Glomerular endothelial cell (primary cell): ENCODE results near the gene TMEM263. TPM values are rescaled to one million over a fixed set of nuclear protein-coding genes. Genes with fewer than 3 reads are reported as not detected.

Source experiments
- DNase-seq: peaks from one replicate; pipeline ENCODE4 v3.0.0-alpha.2; 2011; ENCODE audit warnings: low read depth, low spot score; ENCODE audit errors: extremely low read depth
- total RNA-seq: library from RNA; depleted of rRNA; stranded (reverse); fragments of >200 nt; gene quantifications from 2 replicates; pipeline ENCODE4 v1.2.3, GENCODE V29; 2015

TMEM263 gene
- total RNA-seq, 1 donor from 2014 or later: 62.3 TPM

- DNase-seq: no peak
Observed at GRCh38 chr12:106947461-106947860, 8.2 kb upstream of the TMEM263 start.

GRCh38 chr12:106950591-106950990 is 5.1 kb upstream of the TMEM263 start:
- DNase-seq: no peak

DNA sequence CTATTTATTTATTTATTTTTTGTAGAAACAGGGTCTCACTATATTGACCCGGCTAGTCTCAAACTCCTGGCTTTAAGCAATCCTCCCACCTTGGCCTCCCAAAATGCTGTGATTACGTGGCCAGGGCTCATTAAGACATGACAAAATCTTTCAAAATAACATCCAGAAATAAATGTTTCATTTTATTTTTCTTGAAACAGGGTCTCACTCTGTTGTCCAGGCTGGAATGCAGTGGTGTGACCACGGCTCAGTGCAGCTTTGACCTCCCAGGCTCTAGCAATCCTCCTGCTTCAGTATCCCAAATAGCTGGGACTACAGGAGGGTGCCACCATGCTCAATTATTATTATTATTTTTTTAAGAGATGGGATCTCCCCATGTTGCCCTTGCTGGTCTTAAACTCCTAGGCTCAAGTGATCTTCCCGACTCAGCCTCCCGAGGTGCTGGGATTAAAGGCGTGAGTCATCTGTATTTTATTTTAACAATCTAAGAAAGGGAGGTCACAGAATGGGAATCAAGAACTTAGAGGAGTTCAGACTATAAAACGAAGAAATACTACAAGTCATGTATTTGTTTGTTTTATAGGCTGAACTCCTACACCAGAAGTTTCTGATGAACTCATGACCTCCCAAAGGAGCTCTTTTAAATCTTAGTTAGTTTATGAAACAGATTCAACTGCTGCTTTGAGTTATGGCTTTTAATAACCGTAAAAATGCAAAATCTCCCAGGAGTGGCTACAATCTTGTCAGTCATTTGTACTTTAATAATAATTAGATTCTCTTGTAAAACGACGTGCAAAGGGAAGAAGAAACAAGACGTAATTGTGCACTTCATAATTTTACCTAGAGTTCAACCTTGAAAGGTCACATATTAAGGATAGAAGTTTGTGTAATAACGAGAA is 2.1 kb upstream of the TMEM263 start:
- DNase-seq: no peak

- DNase-seq: no peak
Observed at GRCh38 chr12:106954462-106955376, 988 bp upstream of the TMEM263 start.

DNA sequence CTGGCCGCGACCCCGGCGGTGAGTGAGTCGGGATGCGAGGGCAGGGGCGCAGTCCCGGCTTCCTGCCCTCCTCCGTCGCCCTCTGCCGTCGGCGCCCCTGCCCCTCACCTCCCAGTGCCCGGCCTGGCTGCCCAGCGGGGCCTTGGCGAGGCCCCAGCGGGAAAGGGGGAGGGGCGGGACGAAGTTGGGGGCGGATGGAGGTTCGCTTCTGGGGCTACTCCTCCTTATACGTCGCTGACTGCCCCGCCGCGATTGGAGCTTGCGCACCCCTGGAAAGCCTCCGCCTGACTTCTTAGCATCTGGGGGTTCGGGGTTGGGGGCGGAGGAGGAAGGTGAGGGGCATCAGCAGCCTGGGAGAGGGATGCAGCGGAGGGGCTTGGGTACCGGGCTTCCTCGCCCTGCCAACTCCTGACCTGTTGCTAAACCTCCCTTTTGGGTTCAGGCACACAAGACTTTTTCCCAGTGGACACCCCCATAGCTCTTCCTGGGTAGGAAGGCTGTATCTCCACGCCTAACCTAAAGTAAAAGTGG is 406 bp downstream of the TMEM263 start:
- DNase-seq: no peak

GRCh38 chr12:106957583-106957982 is 1.9 kb downstream of the TMEM263 start:
- DNase-seq: no peak

GRCh38 chr12:106960443-106960842 is 4.7 kb downstream of the TMEM263 start:
- no peak for DNase-seq

- no peak for DNase-seq
Observed at GRCh38 chr12:106962286-106962685, 6.6 kb downstream of the TMEM263 start.

DNA sequence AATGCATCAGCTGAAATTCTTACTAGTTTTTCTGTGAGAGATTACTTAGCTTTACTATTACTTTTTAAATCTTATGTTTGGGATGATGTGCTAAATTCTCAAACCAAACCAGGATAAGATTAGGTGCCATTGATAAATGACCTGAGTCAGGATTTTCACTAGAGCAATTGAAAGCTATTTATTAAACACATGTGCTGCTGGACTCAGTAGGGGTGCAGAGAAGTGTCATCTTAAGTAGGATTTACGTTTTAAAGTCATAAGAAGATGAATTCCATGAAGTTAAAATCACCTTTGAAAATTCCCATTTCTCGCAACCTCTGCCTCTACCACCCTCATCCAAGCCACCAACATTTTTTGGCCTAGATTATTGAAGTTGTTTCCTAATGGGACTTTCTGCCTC is 8.8 kb downstream of the TMEM263 start:
- DNase-seq: no peak

GRCh38 chr12:106971065-106971464 is 15.4 kb downstream of the TMEM263 start:
- DNase-seq: no peak

GRCh38 chr12:106973545-106973944 is 17.8 kb downstream of the TMEM263 start:
- DNase-seq: no peak

- DNase-seq: no peak
Observed at GRCh38 chr12:106974511-106974910, 18.8 kb downstream of the TMEM263 start.

DNA sequence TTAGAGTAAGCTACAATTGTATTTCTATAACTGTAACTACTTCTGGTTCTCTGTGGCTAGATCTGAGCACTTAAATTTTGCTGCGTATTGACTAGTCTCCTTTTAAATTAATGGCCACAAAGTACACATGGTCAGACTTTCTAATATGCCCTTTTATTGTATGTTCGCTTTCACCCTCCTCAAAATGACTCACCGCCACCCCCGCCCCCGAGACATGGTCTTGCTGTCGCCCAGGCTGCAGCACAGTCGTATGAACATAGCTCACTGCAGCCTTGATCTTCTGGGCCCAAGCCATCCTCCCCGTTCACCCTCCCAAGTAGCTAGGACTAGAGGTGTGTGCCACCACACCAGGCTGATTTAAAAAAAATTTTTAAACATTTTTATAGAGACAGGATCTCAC is 19.4 kb downstream of the TMEM263 start:
- DNase-seq: no peak

GRCh38 chr12:106975993-106976658 is 20.4 kb downstream of the TMEM263 start:
- no peak for DNase-seq

DNA sequence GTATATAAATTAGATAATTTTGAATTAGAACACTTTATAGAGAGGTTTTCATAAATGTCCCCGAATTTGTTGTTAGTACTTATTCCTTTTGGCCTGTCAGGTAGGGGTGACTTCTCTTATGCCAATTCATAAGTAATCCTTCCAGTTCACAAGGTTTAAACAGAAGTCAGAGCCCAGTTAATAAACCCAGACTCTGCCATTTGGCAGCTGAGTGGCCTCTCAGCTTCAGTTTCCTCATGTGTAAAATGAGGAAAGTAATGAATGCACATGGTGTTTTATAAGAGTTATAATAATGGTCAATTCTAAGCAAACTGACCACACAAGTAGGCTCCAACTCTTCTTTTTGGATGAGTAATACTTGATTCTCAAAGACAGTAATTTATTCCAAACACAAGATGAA is 21.0 kb downstream of the TMEM263 start:
- DNase-seq: no peak

DNA sequence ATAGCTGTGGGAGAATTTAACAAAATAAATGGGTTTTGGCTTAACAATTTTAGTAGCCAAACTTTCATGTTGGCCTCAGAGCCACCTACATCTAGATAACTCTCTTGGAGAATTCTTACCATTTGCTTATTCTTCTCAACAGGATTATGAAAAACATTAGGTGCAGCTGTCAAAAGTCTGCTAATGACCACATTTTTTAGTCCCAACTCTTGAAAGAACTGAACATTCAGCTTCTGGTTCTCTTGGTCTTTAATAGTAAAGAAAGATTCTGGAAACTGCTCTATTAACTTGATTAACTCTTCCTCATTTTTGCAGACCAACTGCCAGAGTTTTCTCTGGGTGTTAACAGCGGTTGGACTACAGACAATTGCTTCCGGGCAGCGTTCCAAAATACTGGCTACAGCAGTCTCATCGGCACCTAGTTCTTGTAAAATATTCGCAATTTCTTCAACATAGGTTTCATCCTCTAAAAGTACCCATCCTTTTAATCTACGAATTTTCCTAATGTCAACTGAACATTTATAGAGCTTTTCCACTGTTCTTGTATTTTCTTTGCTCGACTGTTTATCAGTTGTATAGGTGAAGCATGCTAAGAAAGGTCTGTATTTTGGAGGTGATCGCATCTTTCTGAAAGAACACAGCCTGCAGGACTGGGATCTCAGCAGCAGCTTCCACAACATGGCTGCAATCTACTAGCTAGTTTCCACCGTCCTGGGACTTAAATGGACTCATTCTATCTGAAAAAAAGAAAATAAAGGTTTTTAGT is 22.5 kb downstream of the TMEM263 start:
- DNase-seq: no peak

- DNase-seq: no peak
Observed at GRCh38 chr12:106980944-106981343, 25.2 kb downstream of the TMEM263 start.

DNA sequence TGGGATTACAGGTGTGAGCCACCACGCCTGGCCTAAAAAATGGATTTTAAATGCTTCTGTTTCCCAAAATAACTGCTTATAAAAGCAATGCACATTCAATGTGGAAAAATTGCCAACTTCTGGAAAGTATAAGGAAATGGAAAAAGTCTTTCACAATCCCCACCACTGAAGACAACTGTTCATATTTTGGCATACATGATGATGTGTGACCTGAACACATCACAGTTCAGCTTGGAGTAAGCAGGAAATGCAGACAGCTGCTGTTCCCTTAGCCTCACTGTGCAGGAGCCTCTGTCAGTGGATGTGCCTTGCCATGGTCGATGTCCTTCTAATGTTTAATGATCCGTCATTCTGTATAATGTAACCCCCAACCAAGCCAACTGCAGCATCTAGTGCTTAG is 26.1 kb downstream of the TMEM263 start:
- DNase-seq: no peak

- no peak for DNase-seq
Observed at GRCh38 chr12:106982229-106982628, 26.5 kb downstream of the TMEM263 start.

- no peak for DNase-seq
Observed at GRCh38 chr12:106984588-106985137, 29.0 kb downstream of the TMEM263 start.
